HL-60/S4 treated with retinoic acid at 250 ng/mL for 4 days and 3 days (cell line): ENCODE data around the gene CTAGE9.
"Not testable (repeated sequence)": the region's sequence is repeated elsewhere in the genome, so short reads cannot be mapped to it uniquely, and the experiment has no call there.

Experiments
- in situ Hi-C: fragments of 300-500 bp; cut with MboI; formaldehyde crosslinking; loops from 2 replicates; pipeline ENCODE4 v1.7.0; 2022; ENCODE audit warnings: low sequenced_read_pairs

Gene CTAGE9

GRCh38 chr6:131710917-131711316, at the start of gene CTAGE9:
Gene CTAGE9 (minus strand): TSS chr6:131711017. CDS start chr6:131711017, 0 bp downstream.
- in situ Hi-C loops: not testable (repeated sequence)

GRCh38 chr6:131758920-131759319, 48.1 kb upstream of the CTAGE9 start:
- in situ Hi-C loops: no loop called here

- in situ Hi-C loops: no loop called here
These were observed 45.2 kb upstream of the CTAGE9 start for GRCh38 chr6:131756039-131756438.

GRCh38 chr6:131755597-131755996, 44.8 kb upstream of the CTAGE9 start:
- in situ Hi-C loops: no loop called here

DNA sequence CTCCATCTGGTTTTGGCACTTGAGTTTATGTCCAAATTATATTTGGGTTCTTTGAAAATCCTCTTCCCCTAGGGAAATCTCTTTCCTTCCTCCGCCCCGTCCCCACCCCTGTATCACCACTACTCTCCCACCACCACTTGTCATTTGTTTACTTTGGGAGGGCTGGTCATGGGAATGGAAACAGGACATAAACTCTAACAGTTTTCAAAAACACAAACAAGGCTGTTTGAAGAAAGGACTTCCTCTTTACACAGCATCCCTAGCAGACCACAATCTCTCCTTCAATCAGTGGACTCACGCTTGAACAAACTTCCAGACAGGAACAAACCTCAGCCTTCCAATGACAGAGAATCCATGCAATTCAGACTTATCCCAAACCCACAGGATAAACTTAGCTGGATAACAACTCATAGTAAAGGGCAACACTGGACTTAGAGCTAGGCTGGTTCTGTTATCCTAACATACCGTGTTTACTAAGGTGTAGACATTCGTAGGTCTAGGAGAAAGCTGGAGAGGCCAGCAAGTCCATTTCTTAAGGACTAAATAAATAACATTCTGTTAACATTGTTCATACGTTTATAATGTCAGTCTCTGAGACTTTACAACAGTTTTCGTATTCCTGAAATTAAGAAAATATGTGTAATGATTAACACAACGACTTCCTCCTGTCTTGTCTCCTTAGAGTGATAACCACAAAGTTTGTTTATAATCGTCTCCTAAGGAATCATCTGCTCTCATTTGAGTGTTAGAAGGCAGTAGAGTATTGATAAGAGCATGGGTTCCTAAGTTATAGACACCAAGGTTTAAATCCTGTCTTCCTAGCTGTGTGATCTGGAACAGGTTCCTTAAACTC, 44.1 kb upstream of the CTAGE9 start:
- in situ Hi-C loops: no loop called here

DNA sequence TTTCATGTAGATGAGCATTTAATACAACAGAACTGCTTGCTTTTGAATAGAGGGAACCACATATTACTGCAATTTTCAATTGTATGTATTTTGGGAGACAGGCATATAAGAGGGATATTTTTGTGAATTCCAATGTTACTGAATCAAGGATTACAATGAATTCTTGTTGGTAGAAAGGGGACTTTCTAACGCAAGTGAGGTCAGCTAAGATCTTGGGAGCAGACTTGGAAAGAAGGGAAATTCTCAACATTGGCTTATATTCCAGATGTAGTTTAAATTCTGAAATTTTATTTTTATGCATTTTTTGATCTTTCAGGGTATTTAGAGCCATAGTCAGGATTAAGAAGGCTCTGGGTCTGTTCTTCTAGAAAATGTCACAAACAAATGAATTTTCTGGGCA, 43.3 kb upstream of the CTAGE9 start:
- in situ Hi-C loops: no loop called here

GRCh38 chr6:131751012-131751715, 40.3 kb upstream of the CTAGE9 start:
- in situ Hi-C loops: not testable (repeated sequence)

DNA sequence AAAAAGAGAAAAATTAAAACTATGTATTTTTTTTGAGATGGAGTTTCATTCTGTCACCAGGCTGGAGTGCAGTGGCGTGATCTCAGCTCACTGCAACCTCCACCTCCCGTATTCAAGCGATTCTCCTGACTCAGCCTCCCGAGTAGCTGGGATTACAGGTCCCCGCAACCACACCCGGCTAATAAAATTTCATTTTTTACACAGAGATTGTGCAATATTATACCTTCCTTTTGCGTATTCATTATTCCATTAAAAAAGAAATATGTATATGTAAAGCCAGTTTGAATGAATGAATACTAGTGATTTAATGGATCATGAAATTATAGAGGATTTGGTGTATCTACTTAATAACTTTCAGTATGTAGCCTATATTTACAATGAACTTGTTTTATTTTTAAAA, 38.2 kb upstream of the CTAGE9 start:
- in situ Hi-C loops: no loop called here

DNA sequence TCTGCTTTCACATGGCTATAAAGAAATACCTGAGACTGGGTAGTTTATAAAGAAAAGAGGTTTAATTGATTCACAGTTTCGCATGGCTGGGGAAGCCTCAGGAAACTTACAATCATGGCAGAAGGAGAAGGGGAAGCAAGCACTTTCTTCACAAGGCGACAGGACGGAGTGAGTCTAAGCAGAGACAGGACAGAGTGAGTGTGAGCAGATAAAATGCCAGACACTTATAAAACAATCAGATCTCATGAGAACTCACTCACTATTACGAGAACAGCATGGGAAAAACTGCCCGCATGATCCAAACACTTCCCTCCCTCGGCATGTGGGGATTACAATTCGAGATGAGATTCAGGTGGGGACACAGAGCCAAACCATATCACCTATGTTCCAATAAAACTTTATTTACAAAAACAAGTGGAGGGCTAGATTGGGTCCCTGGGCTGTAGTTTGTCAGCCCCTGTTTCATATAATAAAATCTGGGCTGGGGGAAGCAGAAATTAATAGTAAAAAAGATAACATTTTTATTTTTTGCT, 37.1 kb upstream of the CTAGE9 start:
- in situ Hi-C loops: no loop called here

GRCh38 chr6:131745476-131745875, 34.7 kb upstream of the CTAGE9 start:
- in situ Hi-C loops: no loop called here

DNA sequence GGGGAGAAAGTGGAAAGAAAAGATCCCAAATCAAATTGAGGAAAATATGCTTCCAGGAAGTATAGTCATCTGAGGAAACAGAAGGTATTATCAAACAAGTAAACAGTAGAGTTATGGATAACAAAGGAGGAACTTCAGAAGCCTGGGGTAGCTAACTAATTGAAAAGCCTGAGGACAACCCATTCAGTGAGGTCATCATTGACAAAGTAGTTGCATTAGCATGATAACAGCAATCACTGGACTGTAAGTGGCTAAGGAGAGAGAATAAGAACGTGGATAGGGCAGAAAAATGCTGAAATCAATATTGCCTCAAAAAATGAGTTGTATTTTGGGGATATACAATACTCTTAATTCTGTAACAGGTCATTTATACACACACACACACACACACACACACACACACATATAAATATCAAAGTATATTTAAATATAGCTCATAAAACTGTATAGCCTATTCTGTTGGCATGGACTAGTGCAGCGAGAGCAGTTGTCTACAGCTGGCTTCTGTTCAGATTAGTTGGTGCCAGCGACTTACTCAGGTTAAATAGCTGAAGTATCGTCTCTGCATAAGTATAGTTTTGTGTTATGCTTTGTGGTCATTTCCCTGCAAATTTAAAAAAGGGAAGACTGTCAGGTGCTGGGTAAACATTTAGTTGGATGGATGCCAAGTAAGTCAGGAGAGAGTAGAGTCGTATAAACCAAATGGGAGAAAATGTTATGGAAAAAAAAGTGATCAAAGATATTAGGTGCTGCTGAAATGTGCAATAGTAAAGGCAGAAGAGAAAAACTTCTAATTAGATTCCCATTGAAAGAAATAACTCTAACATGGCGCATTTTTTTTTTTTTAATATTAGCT, 33.8 kb upstream of the CTAGE9 start:
- in situ Hi-C loops: no loop called here

DNA sequence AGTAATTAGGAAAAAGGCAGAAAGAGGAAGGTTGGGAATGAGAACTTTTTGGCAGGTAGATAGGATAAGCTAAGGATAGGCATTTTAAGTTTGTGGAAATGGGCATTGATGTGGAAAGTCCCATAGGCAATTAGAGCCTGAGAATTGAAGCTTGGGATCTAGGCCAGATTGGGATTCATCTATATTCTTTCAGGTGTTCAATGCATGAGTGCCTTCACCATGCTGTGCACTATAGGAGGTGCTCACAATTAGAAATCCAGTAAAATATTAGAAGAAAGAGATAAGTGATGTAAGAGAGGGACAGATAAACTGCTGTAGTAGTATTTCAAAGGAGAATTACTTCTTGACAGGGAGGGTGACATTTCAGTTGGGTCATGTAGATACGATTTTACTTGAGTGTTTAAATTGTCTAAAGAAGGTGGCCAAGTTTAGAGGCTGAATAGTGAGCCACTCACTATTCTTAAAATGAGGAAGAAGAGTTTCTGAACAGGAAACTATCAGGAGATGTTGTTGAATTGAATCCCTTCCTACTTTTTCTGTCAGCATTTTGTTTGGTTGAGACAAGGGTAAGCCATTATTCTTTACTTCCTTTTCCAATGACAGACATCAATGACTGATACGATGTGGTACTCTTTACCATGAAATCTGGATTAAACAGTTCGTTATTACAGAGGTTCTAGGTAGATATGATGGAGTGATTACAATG, 31.0 kb upstream of the CTAGE9 start:
- in situ Hi-C loops: no loop called here

GRCh38 chr6:131740161-131740560, 29.3 kb upstream of the CTAGE9 start:
- in situ Hi-C loops: no loop called here

DNA sequence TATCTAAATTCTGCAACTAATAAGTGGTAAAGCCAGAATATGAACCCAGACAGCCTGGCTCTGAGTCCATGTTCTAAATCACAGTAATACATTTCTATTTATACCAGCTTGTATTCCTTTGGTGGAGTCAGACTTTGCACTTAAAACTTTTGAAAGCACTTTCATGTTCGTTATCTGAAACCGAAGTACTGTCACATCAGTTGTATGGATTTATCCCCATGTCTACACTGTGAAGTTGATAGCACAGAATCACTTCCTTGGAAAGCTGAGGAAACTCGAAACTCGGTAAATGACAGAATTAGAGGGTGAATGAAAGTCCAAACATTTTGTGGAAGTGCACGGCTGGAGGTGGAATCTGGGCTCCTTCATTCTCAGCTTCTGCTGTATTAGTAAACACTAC, 28.3 kb upstream of the CTAGE9 start:
- in situ Hi-C loops: no loop called here

- in situ Hi-C loops: no loop called here
These were observed 26.0 kb upstream of the CTAGE9 start for GRCh38 chr6:131736811-131737210.

GRCh38 chr6:131736003-131736596, 25.3 kb upstream of the CTAGE9 start:
- in situ Hi-C loops: no loop called here

GRCh38 chr6:131733376-131734016, 22.7 kb upstream of the CTAGE9 start:
- in situ Hi-C loops: no loop called here

DNA sequence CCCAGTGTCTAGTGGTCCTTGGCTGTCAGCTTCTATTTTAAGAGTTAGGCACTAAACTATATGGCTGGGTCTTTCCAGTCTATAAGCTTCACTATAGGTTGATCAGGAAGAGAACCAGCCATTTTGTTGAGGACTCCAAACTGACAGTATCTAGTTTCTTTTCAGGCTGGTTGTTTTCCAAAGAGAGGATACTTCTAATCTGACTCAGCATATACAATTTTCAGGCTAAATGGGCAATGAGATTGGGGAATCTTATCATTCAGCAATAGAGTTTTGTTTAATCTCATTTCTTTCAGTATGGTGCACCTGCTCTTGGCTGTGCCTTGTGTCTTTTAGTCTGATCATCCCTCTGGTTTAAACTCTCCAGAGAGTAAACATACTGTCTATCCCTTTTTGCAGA, 20.4 kb upstream of the CTAGE9 start:
- in situ Hi-C loops: no loop called here

- in situ Hi-C loops: no loop called here
These were observed 19.4 kb upstream of the CTAGE9 start for GRCh38 chr6:131730264-131730663.

DNA sequence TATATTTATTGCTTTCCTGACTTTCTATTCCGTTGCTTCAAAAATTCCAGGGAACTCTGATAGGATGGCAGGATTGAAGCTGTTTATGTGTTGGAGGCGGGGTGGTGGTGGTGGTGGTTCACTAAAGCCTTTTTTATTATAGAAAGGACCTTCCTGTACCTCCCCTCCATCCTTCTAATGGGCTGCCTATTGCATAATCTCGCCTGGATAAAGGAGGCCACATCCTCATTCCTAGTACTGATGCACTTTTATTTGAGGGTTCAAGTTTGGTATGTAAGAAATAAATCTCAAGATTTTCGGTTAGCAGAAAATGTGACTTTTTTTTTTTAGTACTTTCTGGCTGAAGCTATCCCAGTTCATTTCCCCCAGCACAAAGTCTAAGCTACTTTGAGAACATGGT, 18.7 kb upstream of the CTAGE9 start:
- in situ Hi-C loops: no loop called here
